ENCODE data around the gene HAO1.

Gene HAO1

GRCh38 chr20:7926767-7927166 lies 13.5 kb downstream of the HAO1 start:
- DNase-seq (ENCODE audit: low spot score): no peak

- no peak for DNase-seq (ENCODE audit: low spot score)
Observed at GRCh38 chr20:7926323-7926722, 13.9 kb downstream of the HAO1 start.

GRCh38 chr20:7924692-7925091 lies 15.6 kb downstream of the HAO1 start:
- DNase-seq (ENCODE audit: low spot score): peak; percentile 32

- DNase-seq (ENCODE audit: low spot score): no peak
Observed at GRCh38 chr20:7916648-7917047, 23.6 kb downstream of the HAO1 start.

GRCh38 chr20:7912551-7912950 lies 27.7 kb downstream of the HAO1 start:
- DNase-seq (ENCODE audit: low spot score): no peak

GRCh38 chr20:7911586-7912330 lies 28.5 kb downstream of the HAO1 start:
- DNase-seq (ENCODE audit: low spot score): no peak

- DNase-seq (ENCODE audit: low spot score): no peak
Observed at GRCh38 chr20:7908905-7909304, 31.4 kb downstream of the HAO1 start.

GRCh38 chr20:7903429-7903828 lies 36.8 kb downstream of the HAO1 start:
- DNase-seq (ENCODE audit: low spot score): no peak

GRCh38 chr20:7902879-7903278 lies 37.4 kb downstream of the HAO1 start:
- DNase-seq (ENCODE audit: low spot score): no peak

- DNase-seq (ENCODE audit: low spot score): no peak
Observed at GRCh38 chr20:7897781-7898364, 42.4 kb downstream of the HAO1 start.

GRCh38 chr20:7893014-7893730 lies 47.1 kb downstream of the HAO1 start:
- no peak for DNase-seq (ENCODE audit: low spot score)

- DNase-seq (ENCODE audit: low spot score): no peak
Observed at GRCh38 chr20:7891705-7892104, 48.6 kb downstream of the HAO1 start.

GRCh38 chr20:7889736-7890135 lies 50.5 kb downstream of the HAO1 start:
- no peak for DNase-seq (ENCODE audit: low spot score)

- no peak for DNase-seq (ENCODE audit: low spot score)
Observed at GRCh38 chr20:7883741-7884140, 56.5 kb downstream of the HAO1 start.

GRCh38 chr20:7883309-7883708 lies 56.9 kb downstream of the HAO1 start:
- no peak for DNase-seq (ENCODE audit: low spot score)

- DNase-seq (ENCODE audit: low spot score): no peak
Observed at GRCh38 chr20:7882076-7882475, 58.2 kb downstream of the HAO1 start.

GRCh38 chr20:7881551-7881950 lies 58.7 kb downstream of the HAO1 start:
- no peak for DNase-seq (ENCODE audit: low spot score)

GRCh38 chr20:7879883-7880282 lies 60.4 kb downstream of the HAO1 start:
- peak; percentile 3 for DNase-seq (ENCODE audit: low spot score)

GRCh38 chr20:7868108-7868507 lies 72.2 kb downstream of the HAO1 start:
- no peak for DNase-seq (ENCODE audit: low spot score)

GRCh38 chr20:7866285-7866684 lies 74.0 kb downstream of the HAO1 start:
- DNase-seq (ENCODE audit: low spot score): no peak

GRCh38 chr20:7859356-7859802 lies 80.9 kb downstream of the HAO1 start:
- DNase-seq (ENCODE audit: low spot score): peak; percentile 8

- DNase-seq (ENCODE audit: low spot score): no peak
Observed at GRCh38 chr20:7858734-7859250, 81.5 kb downstream of the HAO1 start.

GRCh38 chr20:7856756-7857155 lies 83.5 kb downstream of the HAO1 start:
- no peak for DNase-seq (ENCODE audit: low spot score)
